Naive thymus-derived CD4-positive, alpha-beta T cell (primary cell): Measurements from ENCODE around the gene KCTD18. TPM values are rescaled to one million over a fixed set of nuclear protein-coding genes. Genes with fewer than 3 reads are reported as not detected.

Experiments used
- ATAC-seq: fragments of 150-1000 bp; cut with Tn5 transposase; 2 replicates; pipeline ENCODE4 v1.10.0; 2021; ENCODE audit warnings: mild to moderate bottlenecking, moderate library complexity
- CTCF ChIA-PET: fragments of 350-600 bp; sonication (Branson Sonifier 250); formaldehyde crosslinking; loops from one replicate; lab custom pipeline; 2021; ENCODE audit warnings: antibody characterized with exemption; lab: Charles Lee
- POLR2A ChIA-PET: fragments of 350-600 bp; sonication (Branson Sonifier 250); formaldehyde crosslinking; loops from one replicate; lab custom pipeline; 2021; ENCODE audit warnings: antibody characterized with exemption, inconsistent platforms; lab: Charles Lee
- DNase-seq, 9 donors: peaks; one replicate each; pipeline versions ENCODE4 v3.0.0 to v3.0.0-alpha.2; 2020 to 2022; ENCODE audit warnings: mixed read lengths in 1 of 9
- H3K27ac ChIP-seq: one replicate; pipeline ENCODE4 v1.7.0; 2013; ENCODE audit warnings: mild to moderate bottlenecking, low read depth, low read length, moderate library complexity
- H3K27me3 ChIP-seq, 2 donors: one replicate each; pipeline ENCODE4 v1.7.0; 2013; ENCODE audit warnings: low read length in 2 of 2, mild to moderate bottlenecking in 2 of 2, moderate library complexity in 2 of 2; ENCODE audit not compliant: control insufficient read depth in 2 of 2, insufficient read depth in 2 of 2
- H3K36me3 ChIP-seq, 3 experiments: 1 replicate in 2 of 3; 2 replicates in 1 of 3; pipeline ENCODE4 v1.7.0; 2013; ENCODE audit warnings: low read length in 3 of 3, mild to moderate bottlenecking in 3 of 3, moderate library complexity in 1 of 3; ENCODE audit not compliant: insufficient read depth in 3 of 3, control insufficient read depth in 2 of 3
- H3K4me1 ChIP-seq, 2 donors: one replicate each; pipeline ENCODE4 v1.7.0; 2013; ENCODE audit warnings: low read length in 2 of 2, mild to moderate bottlenecking in 2 of 2, moderate library complexity in 1 of 2; ENCODE audit not compliant: control insufficient read depth in 2 of 2, insufficient read depth in 2 of 2
- H3K4me3 ChIP-seq: 2 replicates; pipeline ENCODE4 v1.7.0; 2013; ENCODE audit warnings: mild to moderate bottlenecking, low read length
- H3K9me3 ChIP-seq, 3 experiments: 1 replicate in 2 of 3; 2 replicates in 1 of 3; pipeline ENCODE4 v1.7.0; 2013; ENCODE audit warnings: low read length in 3 of 3; ENCODE audit not compliant: control insufficient read depth in 2 of 3
- H3K27ac Mint-ChIP-seq, 9 donors: one replicate each; pipeline ENCODE4 v1.8.0; 2020 to 2022; ENCODE audit warnings: mixed read lengths in 9 of 9, mild to moderate bottlenecking in 8 of 9, moderate library complexity in 5 of 9, inconsistent platforms in 2 of 9
- H3K27me3 Mint-ChIP-seq, 5 donors: one replicate each; pipeline ENCODE4 v1.8.0; 2021 to 2022; ENCODE audit warnings: mixed read lengths in 5 of 5, mild to moderate bottlenecking in 1 of 5
- H3K36me3 Mint-ChIP-seq, 5 donors: one replicate each; pipeline ENCODE4 v1.8.0; 2020 to 2022; ENCODE audit warnings: mixed read lengths in 5 of 5, mild to moderate bottlenecking in 3 of 5, inconsistent platforms in 1 of 5
- H3K4me1 Mint-ChIP-seq, 7 donors: one replicate each; pipeline ENCODE4 v1.8.0; 2020 to 2022; ENCODE audit warnings: mixed read lengths in 7 of 7, mild to moderate bottlenecking in 3 of 7, inconsistent platforms in 1 of 7
- H3K4me3 Mint-ChIP-seq, 10 donors: one replicate each; pipeline ENCODE4 v1.8.0; 2020 to 2022; ENCODE audit warnings: mild to moderate bottlenecking in 10 of 10, mixed read lengths in 10 of 10, moderate library complexity in 6 of 10, inconsistent platforms in 2 of 10
- H3K9me3 Mint-ChIP-seq, 11 donors: one replicate each; pipeline ENCODE4 v1.8.0; 2020 to 2022; ENCODE audit warnings: mixed read lengths in 11 of 11, mild to moderate bottlenecking in 4 of 11, inconsistent platforms in 1 of 11, moderate library complexity in 1 of 11
- intact Hi-C, 2 donors: fragments of 100-400 bp; cut with micrococcal nuclease; formaldehyde crosslinking; loops; one replicate each; pipeline ENCODE4 v1.15.1; 2023
- polyA plus RNA-seq, 2 donors: library from polyadenylated mRNA; unstranded; fragments of 300-500 nt; fragmentation: Illumina TruSeq; gene quantifications; one replicate each; pipeline ENCODE4 v1.2.3, GENCODE V29; 2021
- total RNA-seq, 6 experiments: library from RNA in 5 of 6; stranded (reverse) in 5 of 6; gene quantifications; 1 replicate in 5 of 6; 2 replicates in 1 of 6; pipeline ENCODE4 v1.2.3 and lab custom pipeline; 2021 to 2026

KCTD18 gene
- total and polyA plus RNA-seq, 7 experiments from 2014 or later: 13.2 to 20.8 (median 18.4) TPM

DNA sequence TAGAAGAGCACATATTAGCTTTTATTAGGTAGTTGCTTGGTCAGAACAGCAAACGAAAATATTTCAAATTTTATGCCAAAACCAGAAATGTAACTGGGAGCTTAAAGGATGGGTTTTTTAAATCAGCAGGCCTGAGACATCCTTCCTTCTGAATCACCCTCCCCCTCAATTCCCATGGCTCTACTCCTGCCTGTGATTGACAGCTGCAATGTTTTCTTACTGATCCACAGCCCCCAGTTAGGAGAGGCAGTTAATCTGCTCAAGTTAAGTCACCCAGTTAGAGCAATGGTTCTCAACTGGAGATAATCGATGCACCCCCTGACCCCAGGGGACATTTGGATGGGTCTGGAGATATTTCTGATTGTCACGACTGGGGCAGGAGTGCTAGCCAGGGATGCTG, 24.9 kb downstream of the KCTD18 start:
- Mint-ChIP-seq H3K36me3 (peaks cover 0 to 7% (median 5%) of the 10 kb centered on the region in 5 donors), H3K9me3 (no peaks in the 10 kb centered on the region), H3K27ac (no peak overlapping the region), H3K4me3 (no peak overlapping the region), H3K4me1 (peaks cover 0 to 13% (median 4%) of the 10 kb centered on the region in 7 donors), H3K27me3 (no peaks in the 10 kb centered on the region)
- Histone ChIP-seq H3K27ac (no peak overlapping the region), H3K36me3 (peaks cover 0 to 6% (median 0%) of the 10 kb centered on the region in 3 experiments), H3K27me3 (no peaks in the 10 kb centered on the region), H3K4me3 (no peak overlapping the region), H3K4me1 (peaks cover 0 to 4% of the 10 kb centered on the region in 2 donors), H3K9me3 (no peaks in the 10 kb centered on the region)
- intact Hi-C loops: loop anchor here (5.0 kb wide), 2 partner anchors 217 to 783 kb away; no protein-coding TSS in a partner anchor
- ATAC-seq (no peak), DNase-seq (no peak)
- ChIA-PET CTCF (interaction anchor here (0.6 to 6.9 kb wide), 4 partner anchors 9 to 506 kb away, joined by 3 to 37 read pairs (median 12); no protein-coding TSS in a partner anchor), POLR2A (no interaction called here)

DNA sequence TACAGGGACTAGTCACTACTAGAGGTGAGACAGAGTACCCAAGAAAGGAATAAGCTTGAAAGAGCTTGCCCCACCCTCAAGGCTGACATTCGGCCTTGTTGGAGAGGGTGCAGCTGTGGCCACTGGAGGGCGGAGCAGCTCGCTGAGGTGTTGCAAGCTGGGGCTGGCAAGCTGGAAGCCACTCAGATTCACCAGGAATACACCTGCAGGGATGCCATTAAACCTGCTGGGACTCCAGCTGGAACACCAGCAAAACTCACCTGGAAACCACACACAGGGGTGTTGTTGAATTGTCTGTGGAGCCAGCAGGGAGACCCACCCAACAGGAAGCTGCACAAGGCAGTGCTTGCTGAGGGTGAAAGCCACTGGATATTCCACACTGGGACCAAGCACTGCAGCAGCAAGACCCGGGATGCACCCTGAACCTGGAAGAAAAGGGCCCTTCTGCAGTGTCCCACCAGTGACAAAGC, 26.1 kb downstream of the KCTD18 start:
- POLR2A ChIA-PET: interaction anchor here (1.3 kb wide), 1 partner anchor 504 kb away, joined by 3 read pairs; no protein-coding TSS in a partner anchor

DNA sequence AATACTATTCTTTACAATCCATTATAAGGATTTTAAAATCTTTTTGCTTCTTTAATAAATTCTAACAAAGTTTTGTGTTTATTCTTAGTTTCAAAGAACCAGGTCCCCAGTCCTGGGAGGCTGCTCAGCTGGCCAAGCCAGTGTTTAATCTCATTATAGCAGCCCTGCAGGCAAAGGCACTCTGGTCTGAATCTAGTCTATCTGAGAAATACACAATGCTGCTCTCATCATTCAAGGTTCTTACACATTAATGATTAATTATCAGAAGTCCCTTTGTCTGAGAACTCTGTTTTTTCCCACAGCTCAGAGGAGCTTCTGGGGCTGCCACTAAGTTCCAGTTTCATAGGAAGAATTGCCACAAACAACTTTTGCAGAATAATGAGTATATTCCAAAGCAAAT, 27.7 kb downstream of the KCTD18 start:
- Histone ChIP-seq H3K36me3 (no peaks in the 10 kb centered on the region), H3K9me3 (no peaks in the 10 kb centered on the region), H3K27me3 (no peaks in the 10 kb centered on the region), H3K4me1 (peaks cover 0 to 4% of the 10 kb centered on the region in 2 donors), H3K27ac (no peak overlapping the region), H3K4me3 (no peak overlapping the region)
- H3K27ac Mint-ChIP-seq: no peak overlapping the region
- intact Hi-C loops: loop anchor here (5.0 kb wide), 2 partner anchors 220 to 780 kb away; no protein-coding TSS in a partner anchor
- ATAC-seq: no peak
- peaks cover 0 to 24% (median 4%) of the 10 kb centered on the region in 7 donors for H3K4me1 Mint-ChIP-seq
- H3K4me3 Mint-ChIP-seq: no peak overlapping the region
- ChIA-PET CTCF (interaction anchor here (0.6 to 6.9 kb wide), 9 partner anchors 7 to 1214 kb away, joined by 3 to 37 read pairs (median 4); no protein-coding TSS in a partner anchor), POLR2A (no interaction called here)
- no peaks in the 10 kb centered on the region for H3K27me3 Mint-ChIP-seq
- no peak for DNase-seq
- H3K9me3 Mint-ChIP-seq: no peaks in the 10 kb centered on the region
- peaks cover 0 to 10% (median 0%) of the 10 kb centered on the region in 5 donors for H3K36me3 Mint-ChIP-seq

More for the DNA sequence above, 26.1 kb downstream of the KCTD18 start:
- ATAC-seq: no peak
- no peaks in the 10 kb centered on the region for H3K9me3 Mint-ChIP-seq
- Histone ChIP-seq H3K36me3 (no peaks in the 10 kb centered on the region), H3K27me3 (no peaks in the 10 kb centered on the region), H3K9me3 (no peaks in the 10 kb centered on the region), H3K4me3 (no peak overlapping the region), H3K4me1 (peaks cover 0 to 4% of the 10 kb centered on the region in 2 donors), H3K27ac (no peak overlapping the region)
- no peak overlapping the region for H3K4me3 Mint-ChIP-seq
- H3K4me1 Mint-ChIP-seq: peaks cover 0 to 24% (median 4%) of the 10 kb centered on the region in 7 donors
- no peaks in the 10 kb centered on the region for H3K27me3 Mint-ChIP-seq
- peaks cover 0 to 7% (median 0%) of the 10 kb centered on the region in 5 donors for H3K36me3 Mint-ChIP-seq
- CTCF ChIA-PET: interaction anchor here (0.8 to 6.9 kb wide), 5 partner anchors 11 to 504 kb away, joined by 3 to 37 read pairs (median 4); no protein-coding TSS in a partner anchor
- intact Hi-C loops: loop anchor here (5.0 kb wide), 2 partner anchors 219 to 781 kb away; no protein-coding TSS in a partner anchor
- H3K27ac Mint-ChIP-seq: no peak overlapping the region
- DNase-seq: no peak

DNA sequence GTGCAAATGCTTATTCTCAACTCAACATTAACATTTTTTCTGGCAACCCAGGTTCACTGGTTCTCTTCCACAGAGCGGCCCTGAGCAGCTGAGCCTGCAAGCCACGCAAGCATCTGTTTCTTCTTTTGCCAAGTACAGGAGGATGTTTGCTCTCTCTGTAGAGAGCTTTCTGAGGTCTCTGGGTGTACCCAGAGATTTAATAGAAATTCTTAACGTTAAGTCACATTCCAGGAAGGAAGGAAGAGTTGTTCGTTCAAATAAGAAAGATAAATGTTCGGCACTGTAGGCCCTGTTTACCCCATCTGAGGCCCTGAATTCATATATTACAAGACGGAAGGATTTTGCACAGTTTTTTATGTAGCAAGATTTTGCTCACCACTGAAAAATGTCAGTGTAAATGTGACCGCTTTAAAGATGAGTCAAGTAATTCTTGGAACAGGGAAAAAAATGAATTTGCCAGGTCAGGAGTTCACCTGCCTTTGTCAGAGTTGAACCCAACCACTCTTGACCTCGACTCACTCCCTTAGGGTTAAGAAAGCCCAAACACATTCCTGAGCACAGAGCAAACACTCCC, 30.1 kb downstream of the KCTD18 start:
- H3K27ac Mint-ChIP-seq: peak overlapping the region in 6 of 9 donors; percentile 27 to 82 (median 58)

DNA sequence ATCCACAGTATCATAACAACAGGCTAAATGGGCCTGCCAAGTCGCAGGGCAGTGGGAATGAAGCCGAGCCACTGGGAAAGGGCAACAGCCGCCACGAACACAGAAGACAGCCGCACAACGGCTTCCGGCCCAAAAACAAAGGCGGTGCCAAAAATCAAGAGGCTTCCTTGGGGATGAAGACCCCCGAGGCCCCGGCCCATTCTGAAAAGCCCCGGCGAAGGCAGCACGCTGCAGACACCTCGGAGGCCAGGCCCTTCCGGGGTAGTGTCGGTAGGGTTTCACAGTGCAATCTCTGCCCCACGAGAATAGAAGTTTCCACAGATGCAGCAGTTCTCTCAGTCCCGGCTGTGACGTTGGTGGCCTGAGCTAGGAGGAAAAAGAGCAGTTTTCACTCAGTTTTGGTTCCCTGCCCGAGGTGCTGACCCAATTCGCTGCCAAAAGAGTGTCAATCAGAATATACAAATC, 32.2 kb downstream of the KCTD18 start:
- no peak overlapping the region for H3K27ac Mint-ChIP-seq
- ChIA-PET POLR2A (interaction anchor here (1.2 kb wide), 1 partner anchor 12 kb away, joined by 4 read pairs; no protein-coding TSS in a partner anchor), CTCF (no interaction called here)
- no peaks in the 10 kb centered on the region for H3K27me3 Mint-ChIP-seq
- DNase-seq (no peak), ATAC-seq (no peak)
- H3K9me3 Mint-ChIP-seq: no peaks in the 10 kb centered on the region
- Histone ChIP-seq H3K4me3 (no peak overlapping the region), H3K36me3 (no peaks in the 10 kb centered on the region), H3K27me3 (no peaks in the 10 kb centered on the region), H3K4me1 (peaks cover 0 to 4% of the 10 kb centered on the region in 2 donors), H3K9me3 (no peaks in the 10 kb centered on the region), H3K27ac (no peak overlapping the region)
- intact Hi-C loops: no loop called here
- peaks cover 0 to 18% (median 4%) of the 10 kb centered on the region in 7 donors for H3K4me1 Mint-ChIP-seq
- H3K36me3 Mint-ChIP-seq: peaks cover 0 to 12% (median 0%) of the 10 kb centered on the region in 5 donors
- H3K4me3 Mint-ChIP-seq: no peak overlapping the region

More for the DNA sequence above, 30.1 kb downstream of the KCTD18 start:
- peaks cover 0 to 4% of the 10 kb centered on the region in 2 donors for H3K4me1 ChIP-seq
- H3K4me3 ChIP-seq: no peak overlapping the region
- CTCF ChIA-PET: interaction anchor here (1.3 to 2.2 kb wide), 2 partner anchors 11 to 500 kb away, joined by 7 to 8 read pairs; no protein-coding TSS in a partner anchor
- peak overlapping the region in 1 of 10 donors; percentile 30 for H3K4me3 Mint-ChIP-seq
- no peaks in the 10 kb centered on the region for H3K27me3 ChIP-seq
- DNase-seq (no peak), ATAC-seq (no peak)
- no peaks in the 10 kb centered on the region for H3K9me3 Mint-ChIP-seq
- no peak overlapping the region for H3K27ac ChIP-seq
- peaks cover 0 to 24% (median 4%) of the 10 kb centered on the region in 7 donors for H3K4me1 Mint-ChIP-seq
- H3K27me3 Mint-ChIP-seq: no peaks in the 10 kb centered on the region
- POLR2A ChIA-PET: no interaction called here
- peaks cover 0 to 10% (median 0%) of the 10 kb centered on the region in 5 donors for H3K36me3 Mint-ChIP-seq
- no peaks in the 10 kb centered on the region for H3K36me3 ChIP-seq
- no peaks in the 10 kb centered on the region for H3K9me3 ChIP-seq
- intact Hi-C loops: loop anchor here (2.0 to 5.0 kb wide), 4 partner anchors 35 to 777 kb away; partner anchors contain the start of gene SPATS2L (in 1 of the 2)

DNA sequence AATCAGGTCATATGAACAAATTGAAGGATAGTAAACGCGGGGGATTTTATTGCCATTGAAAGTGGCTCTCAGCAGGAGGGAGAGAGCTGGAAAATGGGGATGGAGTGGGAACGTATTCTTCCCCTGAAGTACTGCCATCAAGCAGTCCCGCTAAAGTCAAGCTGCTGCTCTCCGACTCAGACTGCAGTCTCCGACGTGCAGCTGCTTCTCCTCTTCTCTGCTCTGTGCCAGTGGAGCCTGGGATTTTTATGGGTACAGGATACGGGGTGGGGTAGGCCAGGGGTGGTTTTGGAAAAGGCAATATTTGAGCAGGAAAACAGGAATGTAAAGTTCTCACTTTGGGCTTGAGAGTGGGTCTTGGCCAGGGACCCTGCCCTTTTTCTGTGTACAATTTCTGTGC, 33.0 kb downstream of the KCTD18 start:
- H3K27me3 Mint-ChIP-seq: no peaks in the 10 kb centered on the region
- H3K27ac Mint-ChIP-seq: peak overlapping the region in 1 of 9 donors; percentile 37
- H3K4me3 Mint-ChIP-seq: no peak overlapping the region

More for the DNA sequence above, 33.0 kb downstream of the KCTD18 start:
- Histone ChIP-seq H3K36me3 (no peaks in the 10 kb centered on the region), H3K9me3 (no peaks in the 10 kb centered on the region), H3K4me1 (peaks cover 0 to 4% of the 10 kb centered on the region in 2 donors), H3K4me3 (no peak overlapping the region), H3K27me3 (no peaks in the 10 kb centered on the region), H3K27ac (no peak overlapping the region)
- DNase-seq (no peak), ATAC-seq (no peak)
- H3K4me1 Mint-ChIP-seq: peaks cover 0 to 18% (median 4%) of the 10 kb centered on the region in 7 donors
- H3K36me3 Mint-ChIP-seq: peaks cover 0 to 12% (median 0%) of the 10 kb centered on the region in 5 donors
- intact Hi-C loops: no loop called here
- H3K9me3 Mint-ChIP-seq: no peaks in the 10 kb centered on the region
- POLR2A ChIA-PET: no interaction called here
- CTCF ChIA-PET: interaction anchor here (1.7 kb wide), 1 partner anchor 100 kb away, joined by 4 read pairs; no protein-coding TSS in a partner anchor
